GM11168 (cell line): ENCODE results near the gene TRDMT1.
"Not testable (repeated sequence)": the region's sequence is repeated elsewhere in the genome, so short reads cannot be mapped to it uniquely, and the experiment has no call there.

Experiments used
- in situ Hi-C: fragments of 300-500 bp; cut with MboI; formaldehyde crosslinking; loops from one replicate; pipeline ENCODE4 v1.12.0; 2022; ENCODE audit warnings: low sequenced_read_pairs; ENCODE audit not compliant: unreplicated experiment

The TRDMT1 gene

DNA sequence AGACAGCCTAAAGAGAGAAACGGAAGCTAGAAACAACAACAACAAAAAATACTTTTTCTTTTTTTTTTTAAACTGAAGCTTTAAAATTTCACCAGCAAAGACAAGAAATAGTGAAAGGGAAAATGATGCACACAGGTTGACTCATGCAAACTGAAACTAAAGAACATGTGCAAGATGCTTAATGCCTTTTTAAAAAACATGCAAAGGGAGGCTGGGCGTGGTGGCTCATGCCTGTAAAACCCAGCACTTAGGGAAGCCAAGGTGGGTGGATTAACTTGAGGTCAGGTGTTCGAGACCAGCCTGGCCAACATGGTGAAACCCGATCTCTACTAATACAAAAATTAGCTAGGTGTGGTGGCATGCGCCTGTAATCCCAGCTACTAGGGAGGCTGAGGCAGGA, 56.7 kb downstream of the TRDMT1 start:
- in situ Hi-C loops = no loop called here

DNA sequence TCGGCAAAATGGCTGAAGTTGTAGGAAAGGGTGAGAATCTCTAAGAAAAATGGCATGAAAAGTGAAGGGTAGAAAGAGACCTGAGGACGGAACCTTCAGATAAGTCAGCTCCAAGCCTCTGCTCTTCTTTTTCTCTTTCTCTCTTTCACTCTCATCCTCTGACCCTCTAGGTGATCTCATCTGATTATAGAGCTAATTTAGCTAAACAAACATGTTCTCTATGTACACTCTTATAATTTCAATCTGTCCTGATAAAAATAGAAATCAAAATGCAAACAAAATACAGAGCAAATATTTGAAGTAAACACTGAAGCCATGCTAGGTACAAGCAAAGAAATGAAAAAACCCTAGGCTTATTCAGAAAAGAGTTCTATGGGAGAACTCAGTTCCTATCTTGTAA, 57.4 kb downstream of the TRDMT1 start:
- in situ Hi-C loops = no loop called here

DNA sequence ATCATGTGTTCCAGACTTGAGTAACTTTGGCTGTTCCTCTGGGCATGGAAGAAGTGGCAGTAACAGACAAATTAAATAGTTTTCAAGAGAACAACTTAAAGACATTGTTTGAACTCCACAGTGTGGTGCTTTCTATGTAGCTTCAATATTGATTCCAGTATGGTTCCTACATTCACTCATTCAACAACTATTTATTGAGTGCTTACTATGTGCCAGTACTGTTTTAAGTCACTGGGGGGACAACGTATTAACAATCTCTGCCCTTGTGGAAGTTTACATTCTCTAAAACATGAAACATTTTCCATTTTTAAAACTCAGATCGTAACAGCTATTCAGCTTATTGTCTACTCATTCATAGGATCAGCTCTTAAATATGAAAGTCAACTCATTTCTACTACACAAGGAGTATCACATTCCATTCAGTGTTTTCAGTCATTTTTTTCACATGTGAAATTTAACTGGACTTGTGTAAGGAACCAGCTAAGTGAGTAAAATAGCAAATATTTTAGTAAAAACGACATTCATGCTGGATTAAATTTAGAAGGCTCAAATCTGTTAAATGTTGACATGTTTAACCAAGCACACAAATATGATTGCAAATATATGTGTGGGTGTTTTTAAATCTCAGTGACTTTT, 58.3 kb downstream of the TRDMT1 start:
- in situ Hi-C loops = no loop called here

DNA sequence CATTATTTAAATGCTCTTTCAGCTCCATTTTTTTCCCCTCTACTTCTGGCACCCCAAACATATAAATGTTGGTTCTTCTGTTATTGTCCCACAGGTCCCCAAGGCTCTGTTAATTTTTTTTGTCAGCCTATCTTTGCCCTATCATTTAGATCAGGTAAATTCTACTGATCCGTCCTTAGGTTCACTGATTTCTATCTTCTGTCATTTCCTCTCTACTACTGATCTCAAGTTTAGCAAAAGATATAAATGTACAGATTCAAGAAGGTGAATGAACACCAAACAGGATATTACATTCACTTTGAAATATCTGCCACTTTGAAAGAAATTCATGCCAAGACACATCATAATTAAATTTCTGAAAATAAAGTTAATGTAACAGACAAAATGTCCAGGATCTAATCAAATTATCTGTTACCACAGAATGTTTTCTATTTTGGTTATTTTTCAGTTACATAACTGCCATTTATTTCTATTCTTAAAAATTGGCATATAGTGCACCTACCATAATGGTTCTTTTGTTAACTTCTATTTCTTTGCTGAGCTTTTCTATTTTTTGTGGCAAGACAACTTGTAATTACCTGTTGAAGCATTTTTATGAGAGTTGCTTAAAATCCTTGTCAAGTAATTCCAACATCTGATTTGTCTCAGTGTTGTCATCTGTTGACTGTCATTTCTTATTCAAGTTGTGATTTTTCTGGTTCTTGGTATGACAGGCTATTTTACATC, 59.8 kb downstream of the TRDMT1 start:
- in situ Hi-C loops = no loop called here

DNA sequence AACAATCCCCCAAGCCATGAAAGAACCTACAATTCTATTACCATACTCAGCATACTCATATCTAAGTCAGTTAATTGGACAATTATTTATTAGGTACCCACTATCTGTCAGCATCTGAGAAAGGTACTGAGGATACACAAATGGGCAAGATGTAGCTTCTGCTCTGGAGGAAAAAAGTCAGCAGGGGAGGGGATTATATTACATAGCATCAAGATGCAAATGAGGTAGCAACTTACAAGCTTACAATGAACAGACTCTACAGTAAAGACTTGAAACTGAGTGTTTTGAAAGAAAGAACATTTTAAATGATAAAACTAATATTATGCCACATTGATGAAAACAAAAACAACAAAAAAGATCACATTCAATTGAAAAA, 61.1 kb downstream of the TRDMT1 start:
- in situ Hi-C loops = no loop called here

DNA sequence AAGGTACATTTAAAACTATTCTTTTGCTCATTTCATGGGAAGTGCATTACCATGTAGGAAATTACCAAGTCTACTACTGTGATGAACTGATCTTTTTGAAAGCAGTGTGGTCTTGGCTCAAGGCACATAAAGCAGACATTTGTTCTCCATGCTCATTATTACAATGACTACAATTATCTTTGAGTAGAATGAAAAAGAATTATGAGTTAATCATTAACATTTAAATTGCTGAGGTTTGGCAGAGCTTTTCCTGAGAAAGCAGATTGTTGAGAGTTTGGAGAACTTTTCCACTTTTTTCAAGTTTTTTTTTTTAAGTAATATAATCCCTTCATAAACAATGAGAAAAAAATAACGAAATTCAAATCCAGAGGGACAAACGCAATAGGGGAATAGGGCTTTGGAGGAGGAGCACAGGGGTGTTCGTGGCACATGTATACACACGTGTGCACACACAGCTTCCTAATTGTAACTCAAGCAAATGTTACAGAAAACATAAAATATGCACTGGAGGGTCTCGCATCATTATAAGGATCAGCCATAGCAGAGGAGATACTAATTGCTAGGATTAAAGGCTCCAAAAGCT, 62.9 kb downstream of the TRDMT1 start:
- in situ Hi-C loops = no loop called here

DNA sequence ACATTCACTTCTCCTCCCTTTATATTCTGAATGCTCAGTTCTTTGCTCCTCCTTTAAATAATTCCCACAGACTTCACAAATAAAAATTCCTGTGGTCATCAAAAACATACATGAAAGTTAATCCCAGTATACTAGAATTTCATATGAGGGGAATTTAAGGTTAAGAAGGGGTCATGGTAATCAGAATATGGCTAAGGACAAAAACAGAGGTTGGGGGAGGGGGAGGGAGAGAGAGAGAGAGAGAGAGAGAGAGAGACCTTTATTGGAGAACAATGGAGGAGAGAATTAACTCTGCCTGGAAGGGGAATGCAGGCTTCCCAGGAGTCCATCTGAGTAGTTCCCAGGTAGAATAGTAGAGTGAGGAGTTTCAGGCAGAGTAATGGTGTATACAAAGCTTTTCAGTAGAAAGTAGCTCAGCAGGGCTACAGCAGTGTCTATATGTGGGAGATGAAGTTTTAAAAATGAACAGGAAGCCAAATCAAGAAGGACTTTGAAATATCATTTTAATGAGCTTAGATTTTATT, 66.7 kb downstream of the TRDMT1 start:
- in situ Hi-C loops = no loop called here

DNA sequence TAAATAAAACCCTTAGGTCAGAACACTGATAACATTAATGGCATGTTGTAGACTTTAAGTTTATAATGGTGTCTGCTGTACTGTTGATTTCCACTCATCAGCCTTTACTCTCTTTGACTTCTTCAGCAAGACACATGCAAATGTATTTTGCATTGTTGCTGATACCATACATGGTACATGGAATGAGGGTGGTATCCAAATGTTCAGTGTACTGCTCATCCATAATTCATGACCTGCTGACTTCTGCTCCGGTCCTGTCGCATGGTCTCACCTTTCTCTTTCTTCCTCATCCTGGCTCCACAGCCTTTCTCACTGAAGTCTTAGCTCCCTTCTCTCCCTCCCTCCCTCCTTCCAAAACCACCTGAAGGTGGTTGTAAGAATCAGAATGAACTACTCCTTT, 67.2 kb downstream of the TRDMT1 start:
- in situ Hi-C loops = no loop called here

DNA sequence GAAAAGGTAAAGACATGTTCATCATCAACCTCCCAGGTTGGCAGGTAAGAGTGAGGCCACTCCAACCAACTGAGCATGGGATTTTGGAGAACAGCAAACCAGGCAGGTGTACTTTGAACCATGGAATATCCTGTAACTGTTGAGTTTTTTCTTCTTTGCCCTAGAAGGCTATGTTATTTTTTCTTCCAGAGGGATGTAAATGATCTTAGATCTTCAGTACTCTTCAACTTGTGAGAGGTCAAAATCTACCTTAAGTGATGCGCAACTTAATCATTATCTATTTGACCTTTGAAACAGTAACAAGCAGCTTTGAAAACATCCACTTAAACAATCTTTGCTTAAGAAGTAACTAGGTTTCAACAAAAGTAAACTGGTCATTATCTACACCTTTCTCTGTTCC, 71.7 kb downstream of the TRDMT1 start, which contains the start of gene CUBN:
TSS of gene CUBN (minus strand) at position 71 of the 400 bp plus-strand sequence. CDS start at position 25, 46 bp downstream.
- in situ Hi-C loops = no loop called here

DNA sequence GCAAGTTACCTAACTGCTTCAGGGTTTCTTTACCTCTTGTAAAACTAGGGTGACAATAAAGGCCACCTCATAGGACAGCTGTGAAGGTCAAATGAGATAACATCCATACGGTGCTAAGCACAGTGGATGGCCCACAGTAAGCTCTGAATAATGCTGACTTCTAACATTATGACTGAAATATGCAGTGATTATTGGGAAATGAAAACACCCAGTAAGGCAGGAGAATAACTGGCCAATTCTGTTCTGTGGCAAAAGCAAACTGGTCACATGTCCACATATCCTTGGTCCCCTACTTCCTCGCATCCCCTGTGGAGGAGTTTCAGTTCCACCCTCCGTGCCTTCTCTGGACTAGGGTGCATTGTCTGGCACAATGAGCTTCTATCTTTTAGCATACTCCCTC, 73.2 kb downstream of the TRDMT1 start:
- in situ Hi-C loops = no loop called here

DNA sequence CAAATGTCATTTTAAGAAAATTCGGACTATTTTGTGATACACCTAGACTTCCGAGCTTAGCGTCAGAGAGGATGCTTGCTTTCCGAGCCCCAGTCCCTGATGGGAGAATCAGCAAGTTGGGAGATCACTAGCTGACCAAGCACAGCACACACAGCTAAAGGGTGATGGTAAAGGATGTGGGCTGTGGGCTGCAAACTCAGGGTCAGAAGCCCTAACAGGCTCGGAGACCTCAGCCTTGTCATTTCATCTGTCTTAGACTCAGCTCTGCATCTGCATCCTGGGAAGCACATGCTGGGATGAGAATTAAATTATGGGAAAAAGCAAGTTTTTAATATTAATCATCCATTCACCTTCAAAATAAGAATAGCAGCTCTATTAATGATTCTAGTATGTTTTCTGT, 75.1 kb downstream of the TRDMT1 start:
- in situ Hi-C loops = no loop called here

DNA sequence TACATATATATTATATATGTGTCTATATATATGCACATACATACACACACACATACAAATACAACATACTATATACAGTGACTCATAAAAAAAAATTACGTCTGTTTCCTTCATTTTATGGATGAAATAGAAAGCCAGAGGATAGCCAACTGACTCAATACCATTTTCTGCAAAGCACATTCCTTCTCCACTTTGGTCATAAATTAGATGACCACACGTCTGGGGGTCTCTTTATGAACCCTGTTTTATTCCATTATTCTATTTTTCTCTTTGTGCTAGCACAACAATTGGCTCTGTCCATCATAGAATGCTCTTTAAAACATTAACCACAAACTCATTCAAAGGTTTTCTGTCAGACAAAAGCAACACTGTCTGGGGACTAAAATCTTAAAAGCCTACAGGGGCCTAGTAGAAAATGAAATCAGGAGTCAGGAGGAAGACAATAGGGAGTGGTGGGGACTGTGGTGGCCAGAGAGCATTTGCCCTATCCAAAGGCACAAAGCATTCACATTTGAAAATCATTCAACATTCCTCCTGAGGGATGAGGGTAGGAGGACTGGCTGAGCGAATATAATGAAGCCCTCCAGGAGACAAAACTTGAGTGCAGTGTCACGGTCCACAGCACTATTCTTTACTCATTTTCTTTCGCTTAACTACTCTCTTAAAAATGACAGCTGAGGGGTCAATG, 76.1 kb downstream of the TRDMT1 start:
- in situ Hi-C loops = no loop called here

DNA sequence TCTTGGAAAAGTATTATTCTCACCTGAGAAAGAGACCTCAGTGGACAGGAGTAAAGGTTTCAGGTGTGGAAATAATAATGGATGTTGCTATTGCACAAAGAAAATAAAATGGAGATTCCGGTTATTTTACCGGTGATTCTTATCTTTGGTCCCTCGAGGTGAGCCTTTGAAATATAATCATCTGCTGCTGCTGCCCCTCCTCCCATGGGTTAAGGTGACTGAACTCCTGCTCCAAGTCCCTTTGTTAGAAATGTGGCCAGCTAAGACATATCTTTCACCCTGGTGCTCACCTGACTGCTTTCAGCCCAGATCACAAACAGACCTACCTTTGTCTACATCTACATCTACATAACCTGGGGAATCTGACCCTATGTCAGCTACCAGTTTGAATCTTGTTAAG, 77.5 kb downstream of the TRDMT1 start:
- in situ Hi-C loops = no loop called here

DNA sequence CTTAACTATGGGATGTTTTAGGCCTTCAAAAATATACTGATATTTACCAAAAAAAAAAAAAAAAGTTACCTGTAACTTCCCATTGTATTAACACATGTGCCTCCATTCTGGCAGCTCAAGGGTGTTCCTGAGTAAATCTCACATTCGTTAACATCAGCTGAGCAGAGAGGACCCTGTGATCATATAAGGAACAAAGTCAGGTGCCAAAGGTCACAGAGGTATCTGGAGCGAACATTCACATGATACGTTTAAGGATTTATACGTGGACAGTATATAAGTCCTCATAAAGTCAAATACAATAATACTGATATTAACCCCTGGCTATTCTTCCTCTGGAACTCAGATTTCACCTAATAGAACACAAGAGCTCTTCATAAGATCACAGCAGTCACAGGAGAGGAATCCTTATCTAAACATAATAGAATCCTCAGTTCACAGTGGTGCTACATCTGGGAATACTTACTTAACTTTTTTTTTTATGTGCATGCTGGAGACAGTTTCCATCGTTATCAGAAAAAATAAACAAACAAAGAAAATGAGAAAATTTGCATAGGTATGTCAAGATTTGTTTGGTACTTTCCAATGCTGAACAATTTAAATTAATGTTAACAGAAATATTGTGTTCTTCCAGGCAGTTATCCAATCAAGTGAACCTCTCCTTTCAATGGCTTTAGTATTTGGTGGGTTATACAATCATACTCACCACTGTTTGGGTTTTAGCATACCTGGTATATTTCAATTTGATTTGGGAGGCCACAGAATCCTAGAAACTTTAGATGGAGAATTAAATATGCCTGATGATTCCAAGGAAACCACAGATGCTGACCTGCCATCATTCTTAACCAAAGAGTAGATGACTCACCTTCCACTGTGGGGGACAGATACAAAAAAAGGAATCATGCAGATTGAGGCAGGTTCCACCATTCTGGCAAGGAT, 78.5 kb downstream of the TRDMT1 start:
- in situ Hi-C loops = no loop called here

DNA sequence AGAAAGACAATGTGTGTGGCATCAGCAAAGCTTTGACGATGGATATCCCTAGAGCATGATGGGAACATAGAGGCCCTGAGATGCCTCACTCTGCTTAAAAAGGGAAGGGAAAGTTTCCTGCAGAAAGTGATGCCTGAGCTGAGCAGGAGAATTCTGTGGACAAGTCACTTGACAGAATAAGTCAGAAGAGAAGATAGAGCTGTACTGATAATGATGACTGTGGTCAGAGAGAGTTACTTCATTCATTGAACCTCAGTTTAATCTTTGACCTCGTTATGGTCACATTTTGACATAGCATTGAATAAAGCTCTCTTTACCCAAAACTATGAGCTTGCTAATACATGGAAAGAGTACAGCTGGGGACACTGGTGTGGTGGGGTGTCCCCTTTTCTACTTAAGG, 79.4 kb downstream of the TRDMT1 start:
- in situ Hi-C loops = no loop called here

DNA sequence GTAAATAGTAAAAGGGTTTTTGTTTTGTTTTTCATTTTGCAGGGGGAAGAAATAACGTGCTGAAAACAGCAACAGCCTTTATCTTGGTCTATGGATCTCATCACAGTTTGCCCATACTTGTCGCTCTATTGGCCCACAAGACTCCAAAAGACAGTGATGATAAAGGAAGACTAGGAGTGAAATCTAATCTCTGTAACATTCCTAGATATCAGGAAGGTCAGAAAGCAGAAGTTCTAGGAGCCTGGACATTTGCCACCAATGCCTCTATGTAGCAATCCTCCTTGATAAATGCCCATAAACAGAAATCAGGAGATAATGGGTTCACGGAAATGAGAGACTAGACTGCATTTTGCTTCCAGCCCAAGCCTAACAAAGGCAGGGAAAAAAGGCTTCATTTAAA, 80.8 kb downstream of the TRDMT1 start:
- in situ Hi-C loops = no loop called here

DNA sequence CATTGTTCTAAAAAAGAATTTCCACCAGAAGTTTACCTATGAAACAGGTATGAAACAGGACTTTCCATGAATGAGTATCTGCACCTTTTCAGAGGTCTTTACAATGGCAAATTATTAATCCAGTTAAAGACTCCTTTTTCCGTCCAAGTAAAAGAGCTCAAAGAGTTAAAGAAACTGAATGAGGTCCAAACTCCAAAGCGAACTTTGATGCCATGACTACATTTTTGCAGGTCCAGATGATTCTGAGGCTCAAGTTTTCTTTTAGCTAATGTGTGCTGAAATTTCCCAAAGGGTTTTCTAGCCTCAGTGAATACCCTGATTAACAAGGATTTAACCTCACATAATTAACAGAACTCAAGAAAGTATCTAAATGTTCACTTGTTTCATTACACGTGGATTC, 81.6 kb downstream of the TRDMT1 start:
- in situ Hi-C loops = no loop called here

DNA sequence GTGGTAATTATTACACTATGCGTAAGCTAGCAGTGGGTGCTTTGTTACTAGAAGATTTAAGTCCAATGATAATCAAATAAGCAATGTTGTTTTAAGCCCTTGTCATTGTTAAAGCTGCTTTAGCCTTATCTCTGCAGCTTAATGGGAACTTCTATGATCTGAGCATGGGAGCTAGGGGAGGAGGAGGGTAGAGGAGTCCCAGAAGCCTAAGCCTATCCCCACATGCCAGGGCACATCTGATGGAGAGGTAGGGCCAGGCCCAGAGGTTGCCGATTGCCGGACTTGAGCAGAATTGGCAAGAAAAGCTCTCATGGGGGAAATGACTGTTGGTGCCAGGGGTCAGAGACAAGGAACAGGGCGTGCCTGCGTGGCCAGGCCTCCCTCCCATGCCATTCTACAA, 85.3 kb downstream of the TRDMT1 start:
- in situ Hi-C loops = no loop called here

DNA sequence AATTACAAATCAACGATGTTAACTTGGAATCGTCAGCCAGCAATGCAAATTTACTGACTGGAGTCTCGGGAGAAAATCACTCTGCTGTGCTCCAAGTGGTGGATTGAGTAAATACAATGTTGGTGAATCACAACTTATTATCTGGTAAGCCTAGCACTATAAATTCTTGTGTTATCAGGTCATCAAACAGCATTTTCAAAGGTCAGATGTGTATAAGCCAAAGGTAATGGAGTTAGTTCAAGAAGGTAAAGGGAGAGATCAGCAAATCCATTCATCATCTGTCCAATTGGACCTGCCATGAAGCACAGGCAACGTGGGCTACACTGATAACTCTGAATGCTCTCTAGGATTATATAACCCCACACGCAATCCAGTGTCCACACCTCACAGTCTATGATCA, 85.8 kb downstream of the TRDMT1 start:
- in situ Hi-C loops = no loop called here

DNA sequence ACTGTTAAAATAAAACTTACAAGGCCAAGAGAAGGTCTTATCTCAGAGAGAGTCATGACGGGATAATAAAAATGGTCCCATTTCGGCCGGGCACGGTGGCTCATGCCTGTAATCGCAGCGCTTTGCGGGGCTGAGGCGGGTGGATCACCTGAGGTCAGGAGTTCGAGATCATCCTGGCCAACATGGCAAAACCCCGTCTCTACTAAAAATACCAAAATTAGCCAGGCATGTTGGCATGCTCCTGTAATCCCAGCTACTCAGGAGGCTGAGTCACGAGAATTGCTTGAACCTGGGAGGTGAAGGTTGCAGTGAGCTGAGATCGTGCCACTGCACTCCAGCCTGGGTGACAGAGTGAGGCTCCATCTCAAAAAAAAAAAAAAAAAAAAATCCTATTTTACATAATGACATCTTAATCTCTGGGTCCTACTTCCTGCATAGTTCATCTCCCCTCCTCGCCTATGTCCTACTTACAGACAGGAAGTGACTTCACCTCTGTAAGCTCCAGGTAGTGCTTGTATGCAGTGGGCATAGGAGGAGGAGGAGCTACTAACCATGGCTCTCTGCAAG, 86.5 kb downstream of the TRDMT1 start:
- in situ Hi-C loops = not testable (repeated sequence)
